ENCODE data around the gene ZCCHC8. TPM values are rescaled to one million over a fixed set of nuclear protein-coding genes. Genes with fewer than 3 reads are reported as not detected.

The ZCCHC8 gene
- polyA plus RNA-seq, 1 donor from 2014 or later, result 38.3 TPM

DNA sequence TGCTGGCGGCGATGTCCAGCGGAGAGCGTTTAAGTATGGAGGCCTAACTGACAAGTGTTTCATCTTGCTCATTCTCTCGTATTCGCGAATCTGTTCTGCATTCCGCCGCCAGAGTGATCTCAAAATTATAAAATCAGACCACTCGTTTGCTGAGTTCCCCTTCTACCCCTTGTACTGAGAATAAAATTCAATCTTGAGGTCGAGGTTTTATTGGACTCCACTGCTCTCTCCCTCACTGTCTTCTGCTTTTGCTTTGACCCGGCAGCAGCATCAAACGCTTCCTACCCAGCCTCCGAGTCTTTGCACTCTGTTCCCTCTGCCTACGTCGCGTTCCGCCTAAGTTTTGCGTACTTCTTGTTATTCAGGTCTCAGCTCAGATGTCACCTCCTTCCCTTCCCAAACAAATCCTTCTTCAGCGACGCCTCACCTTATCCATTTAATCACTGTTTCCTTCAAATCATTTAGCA, 26.8 kb upstream of the ZCCHC8 start:
- peak overlapping the region; percentile 41 for H2AFZ ChIP-seq (ENCODE audit: low read depth, low read length)
- peak overlapping the region; percentile 61 for H3K27ac ChIP-seq (ENCODE audit: low read length)
- H3K4me3 ChIP-seq (ENCODE audit: low read length), result peak overlapping the region; percentile 89
- H3K9me3 ChIP-seq (ENCODE audit: low read length), result no peaks in the 10 kb centered on the region
- no peaks in the 10 kb centered on the region for H3K27me3 ChIP-seq (ENCODE audit: insufficient read depth, low read depth, low read length)
- peaks cover 57% of the 10 kb centered on the region for H3K79me2 ChIP-seq (replicated peaks; ENCODE audit: insufficient read depth, low read length)
- no peak for TF ChIP-seq EZH2 (IDR thresholded peaks at IDR 0.05; ENCODE audit: borderline replicate concordance, insufficient read depth, low read length, poor library complexity, severe bottlenecking)
- no peak for TF ChIP-seq MXI1 (conservative IDR thresholded peaks at IDR 0.05; ENCODE audit: poor library complexity, severe bottlenecking)
- TF ChIP-seq SMC3 (conservative IDR thresholded peaks at IDR 0.05; ENCODE audit: poor library complexity), result no peak
- TF ChIP-seq EP300 (conservative IDR thresholded peaks at IDR 0.05; ENCODE audit: poor library complexity, severe bottlenecking), result no peak
- TF ChIP-seq, protein P1, sequence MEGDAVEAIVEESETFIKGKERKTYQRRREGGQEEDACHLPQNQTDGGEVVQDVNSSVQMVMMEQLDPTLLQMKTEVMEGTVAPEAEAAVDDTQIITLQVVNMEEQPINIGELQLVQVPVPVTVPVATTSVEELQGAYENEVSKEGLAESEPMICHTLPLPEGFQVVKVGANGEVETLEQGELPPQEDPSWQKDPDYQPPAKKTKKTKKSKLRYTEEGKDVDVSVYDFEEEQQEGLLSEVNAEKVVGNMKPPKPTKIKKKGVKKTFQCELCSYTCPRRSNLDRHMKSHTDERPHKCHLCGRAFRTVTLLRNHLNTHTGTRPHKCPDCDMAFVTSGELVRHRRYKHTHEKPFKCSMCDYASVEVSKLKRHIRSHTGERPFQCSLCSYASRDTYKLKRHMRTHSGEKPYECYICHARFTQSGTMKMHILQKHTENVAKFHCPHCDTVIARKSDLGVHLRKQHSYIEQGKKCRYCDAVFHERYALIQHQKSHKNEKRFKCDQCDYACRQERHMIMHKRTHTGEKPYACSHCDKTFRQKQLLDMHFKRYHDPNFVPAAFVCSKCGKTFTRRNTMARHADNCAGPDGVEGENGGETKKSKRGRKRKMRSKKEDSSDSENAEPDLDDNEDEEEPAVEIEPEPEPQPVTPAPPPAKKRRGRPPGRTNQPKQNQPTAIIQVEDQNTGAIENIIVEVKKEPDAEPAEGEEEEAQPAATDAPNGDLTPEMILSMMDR (IDR thresholded peaks at IDR 0.05; ENCODE audit: poor library complexity, severe bottlenecking), result no peak
- no peak for TF ChIP-seq TAF1 (IDR thresholded peaks at IDR 0.05; ENCODE audit: low read depth)
- TF ChIP-seq, protein P2, sequence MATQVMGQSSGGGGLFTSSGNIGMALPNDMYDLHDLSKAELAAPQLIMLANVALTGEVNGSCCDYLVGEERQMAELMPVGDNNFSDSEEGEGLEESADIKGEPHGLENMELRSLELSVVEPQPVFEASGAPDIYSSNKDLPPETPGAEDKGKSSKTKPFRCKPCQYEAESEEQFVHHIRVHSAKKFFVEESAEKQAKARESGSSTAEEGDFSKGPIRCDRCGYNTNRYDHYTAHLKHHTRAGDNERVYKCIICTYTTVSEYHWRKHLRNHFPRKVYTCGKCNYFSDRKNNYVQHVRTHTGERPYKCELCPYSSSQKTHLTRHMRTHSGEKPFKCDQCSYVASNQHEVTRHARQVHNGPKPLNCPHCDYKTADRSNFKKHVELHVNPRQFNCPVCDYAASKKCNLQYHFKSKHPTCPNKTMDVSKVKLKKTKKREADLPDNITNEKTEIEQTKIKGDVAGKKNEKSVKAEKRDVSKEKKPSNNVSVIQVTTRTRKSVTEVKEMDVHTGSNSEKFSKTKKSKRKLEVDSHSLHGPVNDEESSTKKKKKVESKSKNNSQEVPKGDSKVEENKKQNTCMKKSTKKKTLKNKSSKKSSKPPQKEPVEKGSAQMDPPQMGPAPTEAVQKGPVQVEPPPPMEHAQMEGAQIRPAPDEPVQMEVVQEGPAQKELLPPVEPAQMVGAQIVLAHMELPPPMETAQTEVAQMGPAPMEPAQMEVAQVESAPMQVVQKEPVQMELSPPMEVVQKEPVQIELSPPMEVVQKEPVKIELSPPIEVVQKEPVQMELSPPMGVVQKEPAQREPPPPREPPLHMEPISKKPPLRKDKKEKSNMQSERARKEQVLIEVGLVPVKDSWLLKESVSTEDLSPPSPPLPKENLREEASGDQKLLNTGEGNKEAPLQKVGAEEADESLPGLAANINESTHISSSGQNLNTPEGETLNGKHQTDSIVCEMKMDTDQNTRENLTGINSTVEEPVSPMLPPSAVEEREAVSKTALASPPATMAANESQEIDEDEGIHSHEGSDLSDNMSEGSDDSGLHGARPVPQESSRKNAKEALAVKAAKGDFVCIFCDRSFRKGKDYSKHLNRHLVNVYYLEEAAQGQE (IDR thresholded peaks at IDR 0.05; ENCODE audit: borderline replicate concordance), result no peak
- TF ChIP-seq POLR2AphosphoS5 (IDR thresholded peaks at IDR 0.05), result no peak
- no peak for TF ChIP-seq RAD21 (conservative IDR thresholded peaks at IDR 0.05)
- no peaks in the 10 kb centered on the region for H3K36me3 ChIP-seq (ENCODE audit: insufficient read depth, low read length)
- H3K9ac ChIP-seq (ENCODE audit: low read length), result peak overlapping the region; percentile 59
- H3F3A ChIP-seq (ENCODE audit: insufficient read depth, low read length, poor library complexity, severe bottlenecking), result no peaks in the 10 kb centered on the region
- peaks cover 6% of the 10 kb centered on the region for H4K20me1 ChIP-seq (ENCODE audit: insufficient read depth)
- no peaks in the 10 kb centered on the region for H3K9me2 ChIP-seq (ENCODE audit: insufficient read depth, low read length)
- peak overlapping the region; percentile 94 for H3K4me2 ChIP-seq (ENCODE audit: low read length)

DNA sequence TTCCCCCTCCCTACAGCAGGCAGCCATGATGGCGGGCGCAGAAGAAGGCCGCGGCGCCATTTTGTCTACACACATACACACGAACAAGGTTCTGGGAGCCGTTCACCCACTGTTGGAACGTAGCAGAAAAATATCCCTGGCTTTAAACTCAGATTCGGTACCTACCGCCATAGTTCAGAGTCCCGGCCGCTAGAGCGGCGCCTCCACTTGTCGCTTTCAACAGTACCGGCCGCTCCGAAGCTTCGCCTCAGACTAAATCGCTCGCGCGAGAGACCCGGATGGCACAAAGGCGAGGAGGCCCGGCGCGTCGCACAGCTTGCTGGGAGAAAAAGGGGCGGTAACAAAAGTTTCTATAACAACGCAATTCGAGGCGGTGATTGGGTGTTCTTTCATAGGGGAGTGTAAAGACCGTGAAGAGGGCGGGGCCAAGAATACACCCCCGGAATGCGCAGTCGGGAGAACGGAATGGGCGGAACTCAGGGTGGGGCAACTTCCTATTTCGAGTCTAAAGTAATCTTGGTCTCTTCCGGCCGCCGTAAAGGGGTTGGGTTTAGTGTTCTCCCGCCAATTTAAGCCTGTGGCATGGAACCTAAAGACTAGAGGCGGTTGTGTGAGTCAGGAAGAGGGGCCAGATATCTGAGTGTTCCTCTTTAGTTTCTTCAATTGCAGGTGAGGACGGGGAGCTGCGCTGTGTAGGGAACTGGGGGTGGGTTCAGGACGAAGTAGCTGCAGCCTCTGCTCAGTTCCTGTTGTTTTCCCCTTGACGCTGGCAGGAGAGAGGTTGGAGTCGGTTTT, 26.1 kb upstream of the ZCCHC8 start, which contains the start of the genes KNTC1 and RSRC2:
Gene KNTC1 (plus strand): TSS at position 567 of the 795 bp plus-strand sequence. CDS start 2,815 bp downstream, outside the sequence.
Gene RSRC2 (minus strand): TSS at position 254 of the 795 bp plus-strand sequence. CDS start 83 bp downstream, at position 171.
- peak within 1 kb of the TSS; percentile 94 for H3K4me2 ChIP-seq (ENCODE audit: low read length)
- peaks cover 63% of the 10 kb centered on the region for H3K79me2 ChIP-seq (replicated peaks; ENCODE audit: insufficient read depth, low read length)
- no peak for TF ChIP-seq EZH2 (IDR thresholded peaks at IDR 0.05; ENCODE audit: borderline replicate concordance, insufficient read depth, low read length, poor library complexity, severe bottlenecking)
- TF ChIP-seq MXI1 (conservative IDR thresholded peaks at IDR 0.05; ENCODE audit: poor library complexity, severe bottlenecking), result peak; percentile 91
- TF ChIP-seq, protein P1 (IDR thresholded peaks at IDR 0.05; ENCODE audit: poor library complexity, severe bottlenecking), result no peak
- peak; percentile 79 for TF ChIP-seq EP300 (conservative IDR thresholded peaks at IDR 0.05; ENCODE audit: poor library complexity, severe bottlenecking)
- peak; percentile 86 for TF ChIP-seq TAF1 (IDR thresholded peaks at IDR 0.05; ENCODE audit: low read depth)
- TF ChIP-seq POLR2AphosphoS5 (IDR thresholded peaks at IDR 0.05), result peak; percentile 93
- TF ChIP-seq, protein P2 (IDR thresholded peaks at IDR 0.05; ENCODE audit: borderline replicate concordance), result peak; percentile 96
- peak; percentile 24 for TF ChIP-seq SMC3 (conservative IDR thresholded peaks at IDR 0.05; ENCODE audit: poor library complexity)
- H3K9ac ChIP-seq (ENCODE audit: low read length), result peak within 1 kb of the TSS; percentile 98
- H4K20me1 ChIP-seq (ENCODE audit: insufficient read depth), result peaks cover 11% of the 10 kb centered on the region
- H3F3A ChIP-seq (ENCODE audit: insufficient read depth, low read length, poor library complexity, severe bottlenecking), result no peaks in the 10 kb centered on the region
- H2AFZ ChIP-seq (ENCODE audit: low read depth, low read length), result peak within 1 kb of the TSS; percentile 71
- peak within 1 kb of the TSS; percentile 100 for H3K27ac ChIP-seq (ENCODE audit: low read length)
- H3K4me3 ChIP-seq (ENCODE audit: low read length), result peak within 1 kb of the TSS; percentile 89
- no peaks in the 10 kb centered on the region for H3K36me3 ChIP-seq (ENCODE audit: insufficient read depth, low read length)
- no peaks in the 10 kb centered on the region for H3K9me2 ChIP-seq (ENCODE audit: insufficient read depth, low read length)
- H3K9me3 ChIP-seq (ENCODE audit: low read length), result no peaks in the 10 kb centered on the region
- H3K27me3 ChIP-seq (ENCODE audit: insufficient read depth, low read depth, low read length), result no peaks in the 10 kb centered on the region
